Hypothalamus (tissue), 51 donors: ENCODE data around the gene RARRES1.

Experiments
- DNase-seq, 51 donors: peaks; one replicate each; lab custom pipeline; 2025; lab: John Stamatoyannopoulos, UW

Gene RARRES1

DNA sequence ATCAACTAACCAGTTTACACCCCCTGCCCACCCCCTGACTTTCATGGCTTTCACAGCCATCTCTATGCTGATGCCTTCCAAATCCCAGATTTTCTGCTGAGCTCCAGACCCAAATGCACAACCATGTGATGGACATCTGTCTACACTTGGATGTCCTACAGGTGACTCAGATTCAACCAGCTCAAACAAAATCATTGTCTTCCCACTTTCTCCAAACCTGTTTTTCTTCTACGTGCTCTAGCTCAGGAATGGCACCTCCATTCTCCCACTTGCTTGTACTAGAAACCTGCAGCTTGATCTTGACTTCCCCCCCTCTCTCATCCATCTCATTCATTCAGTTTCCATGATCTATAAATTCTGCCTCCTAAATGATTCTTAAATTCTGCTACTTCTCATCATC is 34.1 kb upstream of the RARRES1 start:
- no peak for DNase-seq

DNA sequence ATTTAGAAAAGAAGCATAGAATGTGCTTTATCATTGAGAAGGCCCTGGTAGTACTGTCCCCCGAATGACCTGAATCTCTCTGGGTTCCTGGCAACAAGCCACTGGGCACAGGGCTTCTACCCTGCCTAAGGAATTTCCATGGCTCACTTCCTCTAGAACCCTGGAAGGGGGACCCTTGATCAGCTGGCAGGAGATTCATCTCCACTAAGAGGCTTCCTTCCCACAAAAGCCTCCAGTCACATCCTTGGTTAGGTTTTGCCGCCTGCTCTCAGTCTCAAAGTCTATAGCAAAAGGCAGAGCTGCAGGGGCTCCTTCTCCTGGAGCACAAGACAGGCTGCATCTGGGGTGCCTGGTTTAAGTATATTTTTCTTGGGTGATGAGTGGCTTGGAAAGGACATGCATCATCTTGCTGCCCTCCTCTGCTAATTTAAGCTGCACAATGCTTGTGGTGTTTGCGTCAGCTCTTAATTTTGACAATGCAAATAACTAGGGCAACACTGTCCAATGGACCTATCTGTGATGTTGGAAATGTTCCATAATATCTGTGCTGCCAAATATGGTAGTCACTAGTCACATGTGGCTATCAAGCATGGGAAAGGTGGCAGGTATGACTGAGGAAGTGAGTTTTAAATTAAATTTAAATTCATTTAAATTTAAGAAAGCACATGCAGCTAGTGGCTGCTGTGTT is 33.4 kb upstream of the RARRES1 start:
- no peak for DNase-seq

DNA sequence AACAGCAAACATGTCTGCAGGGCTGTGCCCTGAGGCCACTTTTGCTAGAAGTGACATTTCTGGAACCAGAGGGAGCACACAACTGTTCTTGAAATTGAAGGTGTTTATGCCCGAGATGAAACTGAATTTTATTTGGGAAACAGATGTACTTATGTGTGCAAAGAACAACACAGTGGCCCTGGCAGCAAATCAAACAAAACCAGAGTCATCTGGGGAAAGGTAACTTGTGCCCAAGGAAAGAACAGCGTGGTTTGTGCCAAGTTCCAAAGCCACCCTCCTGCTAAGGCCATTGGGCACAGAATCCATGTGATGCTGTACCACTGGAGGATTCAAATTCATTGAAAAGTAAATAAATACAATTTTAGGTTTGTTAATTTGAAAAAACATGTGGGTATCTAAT is 31.2 kb upstream of the RARRES1 start:
- no peak for DNase-seq

DNA sequence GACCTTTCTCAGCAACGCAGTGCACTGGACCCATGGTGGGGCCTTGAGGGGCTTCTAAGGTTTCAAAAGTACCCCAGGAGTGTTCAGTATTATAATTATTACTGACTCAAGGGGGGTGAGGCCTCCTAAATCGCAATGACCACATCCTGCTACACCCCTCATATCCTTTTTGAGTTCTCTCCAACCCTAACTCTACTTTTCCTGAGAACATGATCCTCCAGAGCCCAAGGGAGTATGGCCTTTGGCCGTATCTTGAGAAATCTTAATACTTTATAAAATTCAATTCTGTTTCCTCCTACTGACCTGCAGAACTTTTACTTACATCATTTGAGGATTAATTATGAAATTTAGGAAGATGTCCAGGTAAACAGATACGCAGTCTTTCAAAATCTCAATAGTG is 30.4 kb upstream of the RARRES1 start:
- DNase-seq, result no peak

DNA sequence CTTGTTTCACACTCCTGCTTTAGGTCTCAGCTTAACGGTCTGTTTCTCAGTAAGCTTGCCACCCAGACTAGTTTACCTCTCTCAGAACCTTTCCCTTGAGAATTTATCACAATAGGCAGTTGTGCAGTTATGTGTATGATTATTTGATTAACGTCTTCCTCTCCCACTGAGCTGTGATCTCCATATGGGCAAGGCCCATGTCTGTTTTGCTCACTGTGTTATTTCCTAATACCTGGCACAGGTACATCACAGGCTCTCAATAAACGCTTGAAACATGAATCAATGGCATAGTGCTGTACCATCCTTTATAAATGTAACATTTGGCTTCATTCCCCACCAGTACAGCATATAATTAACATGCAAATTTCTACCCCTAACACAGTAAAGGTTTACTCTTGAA is 29.1 kb upstream of the RARRES1 start:
- DNase-seq, result no peak

DNA sequence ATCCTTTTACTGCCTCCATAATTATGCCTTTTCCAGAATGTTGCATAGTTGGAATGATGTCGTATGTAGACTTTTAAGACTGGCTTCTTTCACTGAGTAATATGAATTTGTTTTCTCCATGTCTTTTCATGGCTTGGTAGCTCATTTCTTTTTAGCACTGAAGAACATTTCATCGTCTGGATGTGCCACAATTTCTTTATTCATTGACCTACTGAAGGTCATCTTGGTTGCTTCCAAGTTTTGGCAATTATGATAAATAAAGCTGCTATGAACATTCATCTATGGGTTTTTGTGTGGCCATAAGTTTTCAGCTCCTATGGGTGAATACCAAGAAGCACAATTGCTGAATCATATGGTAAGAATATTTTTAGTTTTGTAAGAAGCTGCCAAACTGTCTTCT is 23.2 kb upstream of the RARRES1 start:
- no peak for DNase-seq

DNA sequence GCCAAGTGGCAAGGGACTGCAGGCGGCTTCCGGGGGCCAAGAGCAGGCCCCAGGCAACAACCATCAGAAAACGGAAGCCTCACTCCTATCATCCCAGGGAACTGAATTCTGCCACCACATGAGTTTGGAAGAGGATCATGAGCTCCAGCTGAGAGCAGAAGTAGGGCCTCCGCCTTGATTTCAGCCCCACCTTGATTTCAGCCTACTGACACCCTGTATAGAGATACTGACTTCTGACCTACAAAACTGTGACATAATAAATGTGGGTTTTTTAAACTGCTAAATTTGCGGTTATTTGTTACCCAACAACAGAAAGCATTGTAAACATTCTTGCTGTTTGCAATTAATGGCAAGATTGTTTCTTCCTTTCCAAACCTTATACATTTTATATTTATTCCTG is 21.6 kb upstream of the RARRES1 start:
- no peak for DNase-seq

DNA sequence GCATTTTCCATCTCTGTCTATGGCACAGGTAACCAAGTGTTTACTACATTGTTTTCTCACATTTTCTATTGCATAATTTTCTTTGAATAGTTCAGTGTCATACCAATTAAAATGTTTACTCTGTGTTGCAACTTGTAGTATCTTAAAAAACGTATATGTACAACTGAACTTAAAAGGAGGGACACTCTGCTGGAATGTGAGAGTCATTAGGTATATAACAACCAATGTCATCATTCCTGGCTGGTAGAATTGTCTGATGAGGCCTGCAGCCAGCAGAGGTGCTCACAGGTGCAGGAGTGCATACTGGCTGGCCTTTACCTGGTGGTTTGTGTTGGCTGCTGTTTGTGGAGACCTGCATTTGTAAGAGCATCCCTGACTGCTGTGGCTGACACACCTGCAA is 19.1 kb upstream of the RARRES1 start:
- DNase-seq, result no peak

DNA sequence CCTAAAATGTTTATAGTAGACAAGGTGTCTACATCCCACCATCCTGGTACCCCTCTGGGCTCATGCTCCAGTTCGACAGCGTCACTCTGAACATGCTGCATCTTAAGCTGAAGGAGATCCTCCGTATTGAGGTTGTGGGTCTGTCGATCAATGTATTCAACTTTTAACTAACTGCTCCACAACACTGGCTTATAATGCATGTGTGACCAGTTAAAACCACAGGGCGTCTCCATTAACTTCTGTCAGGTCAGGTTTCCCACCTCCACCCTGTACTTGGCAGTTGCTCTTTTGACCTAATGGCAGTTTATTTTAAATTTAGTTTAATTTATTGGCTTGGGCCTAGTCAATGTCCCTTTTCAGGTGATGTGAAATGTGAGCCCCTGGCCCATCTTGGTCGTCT is 17.8 kb upstream of the RARRES1 start:
- DNase-seq, result no peak

DNA sequence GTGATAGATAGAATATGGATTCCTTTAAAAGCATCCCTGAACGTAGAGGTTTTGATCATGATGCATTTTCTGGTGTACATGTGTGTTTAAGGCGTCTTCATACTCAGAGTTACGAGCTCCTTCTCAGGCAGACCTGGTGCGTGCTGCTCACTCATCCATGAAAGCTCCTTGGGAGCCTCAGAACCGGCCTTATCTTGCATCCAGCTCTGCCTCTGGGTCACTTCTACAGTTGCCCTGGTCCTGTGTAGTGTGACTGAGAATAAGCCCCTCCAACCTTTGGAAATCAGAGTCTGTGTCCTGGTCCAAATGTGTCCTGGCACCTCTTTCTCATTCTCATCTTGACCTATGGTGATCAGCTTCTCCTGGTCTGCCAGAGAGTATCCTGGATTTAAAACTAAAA is 17.3 kb upstream of the RARRES1 start:
- no peak for DNase-seq

DNA sequence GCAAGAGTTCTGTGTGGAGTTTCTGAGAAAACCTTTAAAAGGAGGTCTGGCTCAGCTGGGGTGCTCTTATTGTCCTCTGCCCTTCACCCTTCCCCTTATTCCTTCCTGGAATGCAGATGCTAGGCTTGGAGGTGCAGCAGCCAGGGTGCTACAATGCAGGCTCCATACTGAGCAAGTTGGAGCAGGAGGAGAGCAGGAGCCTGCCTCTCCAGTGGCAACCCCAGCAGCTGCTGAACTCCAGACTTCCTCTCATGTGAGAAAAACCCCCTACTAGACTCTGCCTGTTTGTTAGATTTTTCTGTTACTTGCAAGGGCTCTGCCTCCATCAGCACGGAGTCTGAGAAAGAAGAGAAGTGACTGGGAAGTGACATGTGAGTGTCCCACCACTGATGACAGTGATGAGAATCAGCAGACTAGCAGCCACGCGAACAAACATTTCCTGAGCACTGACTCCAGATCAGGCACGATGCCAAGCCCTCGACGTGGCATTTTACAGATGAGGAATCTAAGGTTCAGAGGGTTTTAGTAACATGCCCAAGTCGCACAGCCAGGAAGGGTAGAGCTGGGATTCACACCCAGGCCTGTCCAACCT is 16.1 kb upstream of the RARRES1 start:
- DNase-seq, result peak in 3 of 51 donors; percentile 2 to 15 (median 5)

DNA sequence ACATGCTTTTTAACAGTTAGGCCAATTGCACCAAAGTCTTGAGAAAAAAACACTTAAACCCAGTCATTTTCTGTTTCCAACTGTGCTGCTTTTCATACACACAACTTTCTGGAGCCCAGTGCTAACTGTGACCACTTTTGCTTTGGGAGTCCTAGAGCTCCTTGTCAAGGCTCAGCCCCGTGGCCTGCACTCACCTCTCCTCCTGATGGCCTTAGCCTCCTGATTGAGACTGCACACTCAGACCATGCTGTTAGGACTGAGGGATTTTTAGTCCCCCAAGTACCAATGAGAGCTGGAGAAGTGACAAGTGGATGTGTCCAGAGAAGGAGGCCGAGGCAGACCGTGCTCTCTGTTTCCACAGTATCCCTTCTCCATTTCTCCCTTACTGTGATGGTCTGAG is 15.2 kb upstream of the RARRES1 start:
- no peak for DNase-seq

DNA sequence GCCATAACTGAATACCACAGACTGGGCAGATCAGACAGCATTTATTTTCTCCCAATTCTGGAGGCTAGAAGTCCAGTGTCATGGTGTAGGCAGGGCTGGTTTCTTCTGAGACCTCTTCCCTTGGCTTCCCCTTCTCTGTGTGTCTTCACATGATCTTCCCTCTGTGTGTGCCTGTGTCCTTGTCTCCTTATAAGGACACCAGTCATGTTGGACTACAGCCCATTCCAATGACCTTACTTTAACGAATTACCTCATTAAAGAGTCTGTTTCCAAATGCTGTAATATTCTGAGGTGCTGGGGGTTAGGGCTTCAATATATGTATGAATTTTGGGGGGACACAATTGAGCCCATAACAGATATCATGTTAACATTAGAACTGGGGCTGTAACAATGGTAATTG is 13.3 kb upstream of the RARRES1 start:
- no peak for DNase-seq

DNA sequence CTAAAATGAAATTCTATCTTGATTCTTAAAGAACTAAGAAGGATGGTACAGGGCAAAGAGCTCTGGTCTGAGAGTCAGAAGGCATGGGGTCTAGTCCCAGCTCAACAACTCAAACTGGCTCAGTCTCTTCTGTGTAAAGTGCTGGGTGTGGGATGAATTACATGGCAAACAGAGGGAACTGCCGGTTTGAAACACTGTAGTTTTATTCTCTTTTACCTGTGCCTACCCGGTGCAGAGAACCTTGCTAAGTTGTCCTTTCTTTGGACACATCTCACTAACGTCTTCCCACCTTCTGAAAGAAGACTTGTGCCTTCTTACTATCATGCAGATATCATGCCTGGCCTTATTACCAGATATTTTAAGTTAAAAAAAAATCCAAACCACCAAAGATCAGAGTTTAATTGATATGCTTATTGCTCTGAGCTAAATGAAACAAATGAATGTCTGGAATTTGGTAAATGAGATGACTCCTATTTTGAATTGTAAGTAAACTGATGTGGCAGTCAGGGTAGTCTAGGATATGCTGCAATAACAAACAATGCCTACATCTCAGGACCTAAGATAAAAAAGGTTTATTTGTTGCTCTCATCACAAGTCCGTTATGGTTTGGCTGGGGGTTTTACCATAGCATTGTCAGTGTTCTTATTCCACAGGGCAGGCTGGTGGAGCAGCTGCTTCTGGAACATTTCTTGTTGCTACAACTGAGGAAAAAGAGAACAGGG is 12.5 kb upstream of the RARRES1 start:
- DNase-seq, result no peak

DNA sequence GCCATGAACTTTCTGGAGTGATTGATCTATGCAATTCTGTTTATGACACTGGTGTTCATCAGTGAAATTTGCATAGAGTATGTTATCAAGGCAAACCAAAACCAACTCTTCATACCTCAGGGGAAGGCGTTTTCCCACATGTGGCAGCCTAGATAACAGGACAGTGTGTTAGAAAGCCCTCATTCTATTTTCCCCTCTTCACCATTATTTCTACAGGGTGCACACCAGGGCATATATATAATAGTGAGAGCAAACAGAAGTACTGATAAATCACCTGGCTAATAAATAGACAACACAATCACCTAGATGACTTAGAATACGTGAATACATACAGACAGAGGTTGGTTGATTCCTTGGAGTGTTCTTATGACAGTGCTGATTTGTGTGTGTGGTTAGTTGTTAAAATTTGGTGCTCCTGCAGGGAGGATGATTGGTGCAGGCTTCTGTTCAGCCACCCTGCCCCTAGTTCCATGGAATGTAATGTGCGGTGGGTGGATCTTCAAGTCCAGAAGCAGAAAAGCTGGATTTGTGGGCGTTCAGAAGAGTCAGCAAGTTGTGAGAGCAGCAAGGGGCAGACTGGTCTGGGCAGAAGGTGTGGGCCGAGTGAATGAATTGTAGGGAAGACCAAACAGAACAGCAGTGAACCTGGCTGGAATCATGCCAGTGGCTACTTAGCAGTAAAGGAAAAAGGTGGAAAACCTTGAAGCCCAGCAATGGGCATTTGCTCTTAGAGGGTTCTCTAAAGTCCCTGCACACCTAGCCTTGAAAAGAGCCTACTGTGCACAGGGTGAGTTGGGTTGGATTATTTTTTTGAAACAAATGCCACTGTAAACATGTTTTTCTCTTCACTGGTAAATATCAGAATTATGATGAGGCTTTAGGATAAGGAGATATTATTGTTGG is 11.7 kb upstream of the RARRES1 start:
- no peak for DNase-seq

DNA sequence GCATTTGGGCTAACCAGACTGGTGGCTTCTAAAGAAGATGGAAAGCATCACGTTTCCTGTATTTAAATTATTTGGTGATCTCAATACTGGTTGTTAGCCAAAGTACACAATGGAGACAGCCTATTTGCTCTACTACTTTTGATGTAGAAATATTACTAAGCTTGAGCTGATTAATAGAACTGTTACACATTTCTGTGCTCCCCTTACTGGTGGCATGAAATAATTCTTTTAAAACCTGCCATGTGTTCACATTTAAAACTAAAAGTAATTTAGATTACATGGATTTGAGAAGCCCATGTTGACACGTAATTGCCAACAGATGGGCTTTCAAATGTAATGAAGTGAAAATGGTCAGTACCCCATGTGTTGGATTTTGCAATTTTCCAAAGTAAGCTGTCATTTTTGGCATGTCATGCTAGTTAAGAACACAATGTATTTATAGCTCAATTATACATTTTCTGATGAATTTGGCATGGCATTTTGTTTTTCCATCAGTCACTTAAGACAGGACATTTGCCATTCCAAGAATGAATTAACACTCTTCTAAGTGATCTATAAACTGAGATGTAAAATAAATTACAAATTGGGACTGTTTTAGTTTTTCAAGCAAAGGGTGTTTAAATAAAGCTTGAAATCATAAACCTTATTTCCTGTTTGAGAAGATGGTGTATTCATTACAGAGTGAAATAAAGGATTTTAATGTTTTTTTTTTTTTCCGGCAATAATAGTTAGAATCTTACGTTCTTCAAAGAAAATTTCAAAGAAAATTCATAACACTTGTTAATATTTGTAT is 10.8 kb upstream of the RARRES1 start:
- DNase-seq, result no peak

DNA sequence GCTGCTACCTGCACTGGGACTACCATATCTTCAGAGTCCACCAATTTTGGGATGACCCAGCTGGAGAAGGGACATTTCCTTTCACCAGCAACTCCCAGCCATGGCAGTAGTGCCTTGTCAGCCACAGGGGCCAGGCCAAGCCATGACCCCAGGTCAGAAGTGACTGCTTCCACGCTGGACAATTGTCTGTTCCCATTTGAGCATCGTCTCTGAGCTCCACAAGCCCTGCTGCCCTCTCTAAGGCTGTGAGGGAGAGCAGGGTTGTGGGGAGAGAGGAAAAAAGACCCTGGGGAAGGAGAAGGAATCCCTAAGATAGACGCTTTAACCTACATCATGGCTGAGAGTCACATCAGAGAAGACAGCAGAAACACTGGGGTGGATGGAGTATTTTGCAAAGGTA is 7.4 kb upstream of the RARRES1 start:
- no peak for DNase-seq

DNA sequence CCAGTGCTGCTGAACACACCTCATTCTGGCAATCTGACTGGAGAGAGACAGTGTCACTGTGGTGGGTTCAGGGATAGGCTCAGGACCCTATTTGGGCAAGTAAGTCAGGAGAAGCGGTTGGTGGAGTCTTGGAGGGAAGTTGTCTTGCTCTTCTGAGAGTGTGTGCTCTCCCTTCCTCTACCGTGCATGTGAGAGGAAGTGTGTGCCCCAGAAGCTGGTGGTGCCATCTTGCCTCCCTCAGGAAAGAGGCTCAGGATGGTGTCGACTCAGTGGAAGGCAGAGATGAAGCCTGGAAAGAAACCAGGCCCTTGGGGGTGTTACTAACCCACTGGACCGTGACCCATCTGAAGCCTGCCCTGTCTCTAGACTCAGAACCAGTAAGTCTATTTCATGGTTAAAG is 6.8 kb upstream of the RARRES1 start:
- DNase-seq, result no peak

DNA sequence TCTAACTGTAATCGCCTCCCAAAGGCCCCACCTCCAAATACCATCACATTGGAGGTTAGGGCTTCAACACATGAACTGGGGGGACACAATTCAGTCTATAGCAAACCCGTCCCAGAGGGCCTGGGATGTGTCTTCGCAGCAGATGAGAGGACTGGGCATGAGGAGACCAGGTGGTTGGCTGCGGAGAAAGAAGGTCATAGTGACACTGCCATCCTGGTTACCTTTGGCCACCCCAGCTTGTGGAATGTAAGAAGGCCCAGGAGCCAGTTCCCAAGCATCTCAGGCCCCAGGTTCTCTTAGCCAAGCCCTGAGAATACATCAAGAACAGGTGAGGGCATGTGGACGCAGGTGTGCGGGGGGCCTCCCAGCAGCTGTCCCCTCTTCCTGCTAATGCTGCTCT is 6.4 kb upstream of the RARRES1 start:
- DNase-seq, result no peak

DNA sequence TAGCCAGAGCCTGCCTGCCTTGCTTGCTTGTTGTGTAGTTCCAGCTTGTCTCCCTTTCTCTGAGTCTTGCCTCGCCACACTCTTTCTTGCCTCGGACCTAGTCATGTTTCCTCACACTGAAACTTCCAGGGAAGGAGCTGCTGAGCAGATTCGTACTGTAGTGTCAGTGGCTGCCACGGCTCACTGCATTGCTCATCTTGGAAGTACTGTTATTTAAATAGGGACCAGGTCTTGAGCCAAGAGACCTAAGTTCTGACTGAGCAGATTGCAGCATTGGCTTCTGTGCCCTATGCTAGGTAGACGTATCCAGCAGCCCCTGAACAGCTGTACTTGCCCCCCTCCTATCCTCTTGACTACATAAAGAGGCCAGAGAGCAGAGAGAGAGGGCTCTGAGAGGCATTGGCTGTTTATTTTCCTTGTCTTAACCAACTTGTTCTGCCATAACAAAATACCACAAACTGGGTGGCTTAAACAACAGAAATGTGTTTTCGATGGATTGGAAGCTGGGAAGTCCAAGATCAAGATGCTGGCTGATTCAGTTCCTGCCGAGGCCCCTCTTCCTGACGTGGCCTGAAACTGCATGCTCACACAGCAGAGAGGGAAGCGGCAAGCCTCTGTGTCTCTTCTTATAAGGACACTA is 5.8 kb upstream of the RARRES1 start:
- DNase-seq, result no peak
